PC-9 (cell line): ENCODE data around the gene CA11. TPM values are rescaled to one million over a fixed set of nuclear protein-coding genes. Genes with fewer than 3 reads are reported as not detected.

Experiments
- BruUV-seq: library from RNA; stranded (reverse); fragments of 400-500 nt; replicated peaks from 2 replicates; lab custom pipeline; 2021; lab: Mats Ljungman, UMichigan
- CTCF ChIA-PET: fragments of 300-600 bp; sonication (Branson Sonifier 250); formaldehyde crosslinking; loops from one replicate; lab custom pipeline; 2022; ENCODE audit warnings: antibody characterized with exemption; lab: Charles Lee
- POLR2A ChIA-PET: fragments of 300-600 bp; sonication (Branson Sonifier 250); formaldehyde crosslinking; loops from one replicate; lab custom pipeline; 2022; ENCODE audit warnings: antibody characterized with exemption; ENCODE audit not compliant: unreplicated experiment; lab: Charles Lee
- DNase-seq, 2 experiments: peaks; one replicate each; pipeline versions ENCODE4 v3.0.0 to v3.0.0-alpha.2; 2015 to 2022; ENCODE audit warnings: mixed read lengths in 1 of 2
- H2AFZ ChIP-seq: fragments of 200-600 bp; sonication (generic); 2 replicates; pipeline ENCODE4 v1.8.1; 2017; ENCODE audit warnings: antibody characterized with exemption
- H3F3A ChIP-seq: fragments of 200-600 bp; sonication (generic); 2 replicates; pipeline ENCODE4 v1.8.1; 2017; ENCODE audit warnings: antibody characterized with exemption, mild to moderate bottlenecking, low read depth; ENCODE audit not compliant: insufficient read depth
- H3K27ac ChIP-seq: fragments of 200-600 bp; sonication (generic); 2 replicates; pipeline ENCODE4 v1.6.1; 2016; ENCODE audit warnings: mixed run types
- H3K27me3 ChIP-seq: fragments of 200-600 bp; sonication (generic); 2 replicates; pipeline ENCODE4 v1.6.1; 2016; ENCODE audit warnings: low read depth, mixed run types; ENCODE audit not compliant: insufficient read depth
- H3K36me3 ChIP-seq: fragments of 200-600 bp; sonication (generic); 2 replicates; pipeline ENCODE4 v1.6.1; 2016; ENCODE audit warnings: low read depth, mixed run types
- H3K4me1 ChIP-seq: fragments of 200-600 bp; sonication (generic); replicated peaks from 2 replicates; pipeline ENCODE4 v1.6.1; 2016; ENCODE audit warnings: mixed run types; ENCODE audit not compliant: insufficient read depth
- H3K4me2 ChIP-seq: fragments of 200-600 bp; sonication (generic); 2 replicates; pipeline ENCODE4 v1.6.1; 2017; ENCODE audit warnings: mixed run types
- H3K4me3 ChIP-seq: fragments of 200-600 bp; sonication (generic); 2 replicates; pipeline ENCODE4 v1.6.1; 2016; ENCODE audit warnings: mixed run types
- H3K79me2 ChIP-seq: fragments of 200-600 bp; sonication (generic); 2 replicates; pipeline ENCODE4 v1.6.1; 2017; ENCODE audit warnings: low read depth, mixed run types
- H3K9me2 ChIP-seq: fragments of 200-600 bp; sonication (generic); 2 replicates; pipeline ENCODE4 v1.8.1; 2017; ENCODE audit warnings: mild to moderate bottlenecking; ENCODE audit not compliant: insufficient read depth
- H3K9me3 ChIP-seq: fragments of 200-600 bp; sonication (generic); 2 replicates; pipeline ENCODE4 v1.8.1; 2016; ENCODE audit warnings: low read depth; ENCODE audit not compliant: insufficient read depth
- H4K20me1 ChIP-seq: fragments of 200-600 bp; sonication (generic); 2 replicates; pipeline ENCODE4 v1.8.1; 2017; ENCODE audit not compliant: insufficient read depth
- EZH2 ChIP-seq: fragments of 200-600 bp; sonication (generic); IDR thresholded peaks from 2 replicates; pipeline ENCODE4 v1.8.0; 2017; ENCODE audit warnings: antibody characterized with exemption, low read depth
- intact Hi-C: fragments of 100-400 bp; cut with micrococcal nuclease; formaldehyde crosslinking; loops from one replicate; pipeline ENCODE4 v1.10.0; 2022; ENCODE audit not compliant: unreplicated experiment
- total RNA-seq: library from RNA; stranded (reverse); gene quantifications from 2 replicates; pipeline ENCODE4 v1.2.3, GENCODE V29; 2021
- TF ChIP-seq, protein P1 (sequence below): fragments of 200-600 bp; sonication (generic); conservative IDR thresholded peaks from 2 replicates; pipeline ENCODE4 v1.6.1; 2017; ENCODE audit warnings: mixed run types, antibody characterized with exemption, mild to moderate bottlenecking, moderate library complexity

The CA11 gene
- total RNA-seq, 1 experiment from 2014 or later = 11.0 TPM

DNA sequence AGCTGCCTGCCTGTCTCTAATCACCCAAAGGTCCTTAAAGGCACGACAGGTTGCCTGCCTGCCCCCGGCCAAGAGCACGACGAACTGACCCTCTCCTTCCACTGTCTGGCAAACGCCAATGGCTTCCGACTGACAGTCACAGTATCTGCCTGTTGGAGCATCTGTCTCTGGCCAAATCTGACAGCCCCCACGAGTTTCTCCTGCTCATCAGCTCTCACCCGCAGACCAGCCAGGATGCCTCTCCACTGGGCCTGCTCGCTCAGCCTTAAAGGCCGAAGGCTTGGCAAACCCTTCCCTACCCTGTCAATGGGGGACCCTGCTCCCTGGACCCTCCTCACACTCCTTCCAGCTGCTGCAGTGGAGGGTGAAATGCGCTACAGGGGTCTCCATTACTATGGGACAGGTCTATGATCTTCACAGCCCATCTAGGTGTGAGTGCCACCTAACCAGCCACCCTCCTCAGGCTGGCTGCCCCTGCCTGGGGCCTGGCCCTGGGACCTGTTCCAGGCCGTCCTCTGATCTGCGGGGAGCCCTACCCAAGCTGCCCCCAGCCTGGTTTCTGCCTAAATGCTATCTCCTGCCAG lies 32.0 kb downstream of the CA11 start:
- intact Hi-C loops = loop anchor here (2.0 kb wide), 1 partner anchor 25 kb away; no protein-coding TSS in a partner anchor
- Histone ChIP-seq H3K4me1 (peaks cover 42% of the 10 kb centered on the region), H3K36me3 (peaks cover 35% of the 10 kb centered on the region), H3K4me3 (peak overlapping the region; percentile 92; the same call in 1 of the 2 replicates), H4K20me1 (peaks cover 34% of the 10 kb centered on the region), H3K27ac (peak overlapping the region; percentile 91), H3K9me3 (no peaks in the 10 kb centered on the region), H2AFZ (no peak overlapping the region), H3K79me2 (peaks cover 38% of the 10 kb centered on the region), H3F3A (peaks cover 68% of the 10 kb centered on the region), H3K4me2 (peak overlapping the region; percentile 94), H3K9me2 (no peaks in the 10 kb centered on the region), H3K27me3 (no peaks in the 10 kb centered on the region)
- POLR2A ChIA-PET = no interaction called here
- no TSS peak for BruUV-seq
- no peak for DNase-seq
- no peak for TF ChIP-seq EZH2
- TF ChIP-seq, protein P1, sequence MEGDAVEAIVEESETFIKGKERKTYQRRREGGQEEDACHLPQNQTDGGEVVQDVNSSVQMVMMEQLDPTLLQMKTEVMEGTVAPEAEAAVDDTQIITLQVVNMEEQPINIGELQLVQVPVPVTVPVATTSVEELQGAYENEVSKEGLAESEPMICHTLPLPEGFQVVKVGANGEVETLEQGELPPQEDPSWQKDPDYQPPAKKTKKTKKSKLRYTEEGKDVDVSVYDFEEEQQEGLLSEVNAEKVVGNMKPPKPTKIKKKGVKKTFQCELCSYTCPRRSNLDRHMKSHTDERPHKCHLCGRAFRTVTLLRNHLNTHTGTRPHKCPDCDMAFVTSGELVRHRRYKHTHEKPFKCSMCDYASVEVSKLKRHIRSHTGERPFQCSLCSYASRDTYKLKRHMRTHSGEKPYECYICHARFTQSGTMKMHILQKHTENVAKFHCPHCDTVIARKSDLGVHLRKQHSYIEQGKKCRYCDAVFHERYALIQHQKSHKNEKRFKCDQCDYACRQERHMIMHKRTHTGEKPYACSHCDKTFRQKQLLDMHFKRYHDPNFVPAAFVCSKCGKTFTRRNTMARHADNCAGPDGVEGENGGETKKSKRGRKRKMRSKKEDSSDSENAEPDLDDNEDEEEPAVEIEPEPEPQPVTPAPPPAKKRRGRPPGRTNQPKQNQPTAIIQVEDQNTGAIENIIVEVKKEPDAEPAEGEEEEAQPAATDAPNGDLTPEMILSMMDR = no peak
- CTCF ChIA-PET = interaction anchor here (1.8 kb wide), 1 partner anchor 25 kb away, joined by 5 read pairs; no protein-coding TSS in a partner anchor

DNA sequence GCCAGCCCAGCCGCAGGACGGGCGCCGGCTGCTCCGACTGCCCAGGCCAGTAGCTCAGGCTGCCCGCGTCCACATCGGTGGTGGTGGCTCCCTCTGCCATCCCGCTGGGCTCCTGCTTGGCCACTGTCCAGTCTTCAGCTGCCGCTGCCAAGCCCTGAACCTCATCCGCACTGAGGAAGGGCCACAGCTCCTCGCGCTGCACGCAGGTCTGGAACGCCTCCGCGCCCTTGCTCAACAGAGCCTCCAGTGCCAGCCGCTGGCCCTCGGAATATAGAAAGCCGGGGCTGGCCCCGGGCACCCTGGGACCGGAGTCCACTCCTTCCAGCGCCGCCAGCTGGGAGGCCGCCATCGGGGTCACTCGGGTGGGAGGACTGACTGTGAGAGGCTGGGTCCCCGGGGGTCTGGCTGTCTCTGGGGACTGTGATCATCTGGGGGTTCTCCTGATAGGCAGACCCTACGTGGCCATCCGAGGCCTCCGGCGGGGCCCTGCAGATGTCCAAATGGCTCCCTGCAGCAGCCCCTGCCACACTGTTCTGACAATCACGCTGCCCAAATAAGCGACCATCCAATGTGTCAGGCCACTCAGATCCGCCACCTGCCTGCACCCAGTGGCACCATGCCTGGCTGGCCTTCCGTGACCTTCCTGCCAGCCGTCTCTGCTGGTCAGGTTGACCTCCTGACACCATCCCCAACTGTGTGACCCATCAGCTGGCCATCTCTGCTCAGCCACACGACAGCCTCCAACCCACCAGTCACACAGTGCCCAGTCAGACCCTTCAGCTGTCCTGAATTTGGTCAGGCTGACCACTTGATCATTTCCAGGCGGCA lies 32.7 kb downstream of the CA11 start:
- Histone ChIP-seq H3K4me1 (peaks cover 42% of the 10 kb centered on the region), H3K79me2 (peaks cover 31% of the 10 kb centered on the region), H3K4me2 (peak overlapping the region; percentile 94; the same call in 1 of the 2 replicates), H3K27me3 (no peaks in the 10 kb centered on the region), H3K36me3 (peaks cover 31% of the 10 kb centered on the region), H3F3A (peaks cover 61% of the 10 kb centered on the region), H3K9me2 (no peaks in the 10 kb centered on the region), H2AFZ (no peak overlapping the region), H3K27ac (no peak overlapping the region), H4K20me1 (peaks cover 32% of the 10 kb centered on the region), H3K9me3 (no peaks in the 10 kb centered on the region), H3K4me3 (no peak overlapping the region)
- no peak for DNase-seq
- TF ChIP-seq, protein P1 = no peak
- BruUV-seq = no TSS peak
- ChIA-PET POLR2A (no interaction called here), CTCF (no interaction called here)
- intact Hi-C loops = no loop called here

GRCh38 chr19:48611872-48612271 lies 34.1 kb downstream of the CA11 start:
- H3K4me3 ChIP-seq = no peak overlapping the region
- H2AFZ ChIP-seq = no peak overlapping the region
- peaks cover 17% of the 10 kb centered on the region; the same call in 1 of the 2 replicates for H3K36me3 ChIP-seq
- H3K4me1 ChIP-seq = peaks cover 32% of the 10 kb centered on the region
- H3K9me3 ChIP-seq = no peaks in the 10 kb centered on the region
- CTCF ChIA-PET = no interaction called here
- H3K4me2 ChIP-seq = no peak overlapping the region
- no TSS peak for BruUV-seq
- no peak for DNase-seq
- no peaks in the 10 kb centered on the region for H3K9me2 ChIP-seq
- peaks cover 18% of the 10 kb centered on the region for H3K79me2 ChIP-seq
- TF ChIP-seq, protein P1 = no peak
- no peak for TF ChIP-seq EZH2
- peaks cover 51% of the 10 kb centered on the region for H3F3A ChIP-seq
- POLR2A ChIA-PET = no interaction called here
- no peaks in the 10 kb centered on the region for H3K27me3 ChIP-seq
- intact Hi-C loops = no loop called here
- peaks cover 18% of the 10 kb centered on the region for H4K20me1 ChIP-seq
- H3K27ac ChIP-seq = no peak overlapping the region
